Measurements from ENCODE around the gene DUSP16.

Gene DUSP16

GRCh38 chr12:12550277-12550676, 12.4 kb downstream of the DUSP16 start:
- TF ChIP-seq GABPA (IDR thresholded peaks at IDR 0.05; ENCODE audit: low read depth) (no peak), POLR2AphosphoS5 (IDR thresholded peaks at IDR 0.05; ENCODE audit: low read depth) (no peak), REST (IDR thresholded peaks at IDR 0.05; ENCODE audit: insufficient replicate concordance, low read depth) (no peak), SPI1 (IDR thresholded peaks at IDR 0.05; ENCODE audit: borderline replicate concordance, low read depth) (no peak)
- TF ChIP-seq, protein P1, sequence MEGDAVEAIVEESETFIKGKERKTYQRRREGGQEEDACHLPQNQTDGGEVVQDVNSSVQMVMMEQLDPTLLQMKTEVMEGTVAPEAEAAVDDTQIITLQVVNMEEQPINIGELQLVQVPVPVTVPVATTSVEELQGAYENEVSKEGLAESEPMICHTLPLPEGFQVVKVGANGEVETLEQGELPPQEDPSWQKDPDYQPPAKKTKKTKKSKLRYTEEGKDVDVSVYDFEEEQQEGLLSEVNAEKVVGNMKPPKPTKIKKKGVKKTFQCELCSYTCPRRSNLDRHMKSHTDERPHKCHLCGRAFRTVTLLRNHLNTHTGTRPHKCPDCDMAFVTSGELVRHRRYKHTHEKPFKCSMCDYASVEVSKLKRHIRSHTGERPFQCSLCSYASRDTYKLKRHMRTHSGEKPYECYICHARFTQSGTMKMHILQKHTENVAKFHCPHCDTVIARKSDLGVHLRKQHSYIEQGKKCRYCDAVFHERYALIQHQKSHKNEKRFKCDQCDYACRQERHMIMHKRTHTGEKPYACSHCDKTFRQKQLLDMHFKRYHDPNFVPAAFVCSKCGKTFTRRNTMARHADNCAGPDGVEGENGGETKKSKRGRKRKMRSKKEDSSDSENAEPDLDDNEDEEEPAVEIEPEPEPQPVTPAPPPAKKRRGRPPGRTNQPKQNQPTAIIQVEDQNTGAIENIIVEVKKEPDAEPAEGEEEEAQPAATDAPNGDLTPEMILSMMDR (IDR thresholded peaks at IDR 0.05; ENCODE audit: insufficient read depth, low read length): no peak
- H3K27me3 ChIP-seq (ENCODE audit: insufficient read depth, poor library complexity, severe bottlenecking): no peaks in the 10 kb centered on the region
- DNase-seq (ENCODE audit: low read depth in 1 of 2, low spot score in 1 of 2): no peak
- H3K4me3 ChIP-seq (replicated peaks; ENCODE audit: insufficient read depth, low read length): no peak overlapping the region
- H3K27ac ChIP-seq (replicated peaks): no peak overlapping the region

DNA sequence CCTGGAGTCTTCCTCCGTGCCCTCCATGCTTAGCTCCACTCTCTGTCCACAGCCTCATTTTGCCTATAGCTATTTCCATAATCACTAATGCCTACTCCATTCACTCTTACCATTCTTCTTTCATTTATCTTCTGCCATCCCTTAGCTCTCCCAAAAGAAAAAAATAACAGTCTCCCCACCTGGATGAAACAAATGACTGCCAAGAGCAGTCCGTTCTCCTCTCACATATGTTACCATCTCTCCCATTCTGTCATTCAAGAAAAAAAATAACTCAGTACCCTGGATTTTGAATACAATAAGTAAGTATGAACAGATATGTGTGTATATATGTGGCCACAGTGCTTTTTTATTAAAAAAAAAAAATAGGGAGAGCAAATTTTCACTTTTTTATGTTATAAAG, 13.2 kb downstream of the DUSP16 start:
- no peak overlapping the region for H3K4me3 ChIP-seq (replicated peaks; ENCODE audit: insufficient read depth, low read length)
- no peak for DNase-seq (ENCODE audit: low read depth in 1 of 2, low spot score in 1 of 2)
- H3K27me3 ChIP-seq (ENCODE audit: insufficient read depth, poor library complexity, severe bottlenecking): no peaks in the 10 kb centered on the region
- TF ChIP-seq POLR2AphosphoS5 (IDR thresholded peaks at IDR 0.05; ENCODE audit: low read depth) (no peak), GABPA (IDR thresholded peaks at IDR 0.05; ENCODE audit: low read depth) (no peak), REST (IDR thresholded peaks at IDR 0.05; ENCODE audit: insufficient replicate concordance, low read depth) (no peak), SPI1 (IDR thresholded peaks at IDR 0.05; ENCODE audit: borderline replicate concordance, low read depth) (no peak)
- TF ChIP-seq, protein P1 (IDR thresholded peaks at IDR 0.05; ENCODE audit: insufficient read depth, low read length): no peak
- no peak overlapping the region for H3K27ac ChIP-seq (replicated peaks)

DNA sequence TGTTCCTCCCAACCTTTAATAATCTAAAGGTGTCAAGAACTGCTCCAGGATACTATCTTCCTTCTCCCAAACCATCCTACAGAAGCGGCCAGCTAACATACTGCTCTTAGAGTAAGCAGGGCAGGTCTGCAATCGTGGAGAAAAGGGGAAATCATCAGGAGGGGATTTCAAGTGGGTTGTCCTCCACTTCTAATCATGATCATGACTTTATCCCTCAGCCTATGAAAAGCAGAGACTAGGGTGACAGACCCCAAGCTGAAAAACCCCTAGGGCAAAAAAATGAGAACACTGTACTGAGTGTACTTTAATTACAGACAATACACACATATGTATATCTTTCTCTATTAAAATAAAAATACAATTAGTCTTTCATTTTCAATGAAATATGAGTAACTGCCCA, 13.9 kb downstream of the DUSP16 start:
- no peaks in the 10 kb centered on the region for H3K27me3 ChIP-seq (ENCODE audit: insufficient read depth, poor library complexity, severe bottlenecking)
- TF ChIP-seq SPI1 (IDR thresholded peaks at IDR 0.05; ENCODE audit: borderline replicate concordance, low read depth) (no peak), POLR2AphosphoS5 (IDR thresholded peaks at IDR 0.05; ENCODE audit: low read depth) (no peak), GABPA (IDR thresholded peaks at IDR 0.05; ENCODE audit: low read depth) (no peak), REST (IDR thresholded peaks at IDR 0.05; ENCODE audit: insufficient replicate concordance, low read depth) (no peak)
- TF ChIP-seq, protein P1 (IDR thresholded peaks at IDR 0.05; ENCODE audit: insufficient read depth, low read length): no peak
- no peak overlapping the region for H3K4me3 ChIP-seq (replicated peaks; ENCODE audit: insufficient read depth, low read length)
- DNase-seq (ENCODE audit: low read depth in 1 of 2, low spot score in 1 of 2): no peak
- H3K27ac ChIP-seq (replicated peaks): no peak overlapping the region
